ENCODE data around the gene RAB4B.

GRCh38 chr19:40808021-40808325 lies 29.9 kb downstream of the RAB4B start:
- TF ChIP-seq, protein P1, sequence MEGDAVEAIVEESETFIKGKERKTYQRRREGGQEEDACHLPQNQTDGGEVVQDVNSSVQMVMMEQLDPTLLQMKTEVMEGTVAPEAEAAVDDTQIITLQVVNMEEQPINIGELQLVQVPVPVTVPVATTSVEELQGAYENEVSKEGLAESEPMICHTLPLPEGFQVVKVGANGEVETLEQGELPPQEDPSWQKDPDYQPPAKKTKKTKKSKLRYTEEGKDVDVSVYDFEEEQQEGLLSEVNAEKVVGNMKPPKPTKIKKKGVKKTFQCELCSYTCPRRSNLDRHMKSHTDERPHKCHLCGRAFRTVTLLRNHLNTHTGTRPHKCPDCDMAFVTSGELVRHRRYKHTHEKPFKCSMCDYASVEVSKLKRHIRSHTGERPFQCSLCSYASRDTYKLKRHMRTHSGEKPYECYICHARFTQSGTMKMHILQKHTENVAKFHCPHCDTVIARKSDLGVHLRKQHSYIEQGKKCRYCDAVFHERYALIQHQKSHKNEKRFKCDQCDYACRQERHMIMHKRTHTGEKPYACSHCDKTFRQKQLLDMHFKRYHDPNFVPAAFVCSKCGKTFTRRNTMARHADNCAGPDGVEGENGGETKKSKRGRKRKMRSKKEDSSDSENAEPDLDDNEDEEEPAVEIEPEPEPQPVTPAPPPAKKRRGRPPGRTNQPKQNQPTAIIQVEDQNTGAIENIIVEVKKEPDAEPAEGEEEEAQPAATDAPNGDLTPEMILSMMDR (conservative IDR thresholded peaks at IDR 0.05; ENCODE audit: low read depth, low read length) = no peak
- no peak for TF ChIP-seq EZH2 (IDR thresholded peaks at IDR 0.05; ENCODE audit: borderline replicate concordance, low read depth, low read length, poor library complexity, severe bottlenecking)
